ENCODE measurements around the gene CEP83.

GRCh38 chr12:94305130-94305957 lies 154.3 kb downstream of the CEP83 start:
- TF ChIP-seq CTCF (IDR thresholded peaks at IDR 0.05; ENCODE audit: insufficient read depth, low read length), result no peak
- no peak for TF ChIP-seq REST (IDR thresholded peaks at IDR 0.05; ENCODE audit: insufficient replicate concordance, low read depth)
- no peak for TF ChIP-seq POLR2AphosphoS5 (IDR thresholded peaks at IDR 0.05; ENCODE audit: low read depth)
- TF ChIP-seq GABPA (IDR thresholded peaks at IDR 0.05; ENCODE audit: low read depth), result no peak
